PC-9 (cell line): ENCODE data around the gene TSHZ2.

Source experiments
- EZH2 ChIP-seq: fragments of 200-600 bp; sonication (generic); IDR thresholded peaks from 2 replicates; pipeline ENCODE4 v1.8.0; 2017; ENCODE audit warnings: antibody characterized with exemption, low read depth
- TF ChIP-seq, protein P1 (sequence below): fragments of 200-600 bp; sonication (generic); conservative IDR thresholded peaks from 2 replicates; pipeline ENCODE4 v1.6.1; 2017; ENCODE audit warnings: mixed run types, antibody characterized with exemption, mild to moderate bottlenecking, moderate library complexity

DNA sequence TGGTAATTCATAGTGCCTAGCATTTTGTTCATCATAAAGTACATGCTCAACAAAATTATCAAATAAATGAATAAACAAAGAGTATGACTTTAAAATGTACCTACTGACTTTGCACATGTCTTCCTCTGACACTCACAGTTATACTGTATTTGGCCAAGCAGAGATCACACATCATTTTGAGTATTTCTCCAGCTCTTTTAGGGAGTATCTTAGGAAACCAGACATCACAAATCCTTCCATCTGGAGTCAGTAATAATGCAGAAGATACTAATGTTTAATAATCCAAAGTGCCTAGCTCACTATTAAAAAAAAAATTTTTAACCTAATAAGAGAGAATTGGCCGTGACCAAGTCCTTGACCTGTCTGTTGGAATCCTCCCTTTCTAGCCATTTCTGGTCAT lies 466.9 kb downstream of the TSHZ2 start:
- TF ChIP-seq, protein P1, sequence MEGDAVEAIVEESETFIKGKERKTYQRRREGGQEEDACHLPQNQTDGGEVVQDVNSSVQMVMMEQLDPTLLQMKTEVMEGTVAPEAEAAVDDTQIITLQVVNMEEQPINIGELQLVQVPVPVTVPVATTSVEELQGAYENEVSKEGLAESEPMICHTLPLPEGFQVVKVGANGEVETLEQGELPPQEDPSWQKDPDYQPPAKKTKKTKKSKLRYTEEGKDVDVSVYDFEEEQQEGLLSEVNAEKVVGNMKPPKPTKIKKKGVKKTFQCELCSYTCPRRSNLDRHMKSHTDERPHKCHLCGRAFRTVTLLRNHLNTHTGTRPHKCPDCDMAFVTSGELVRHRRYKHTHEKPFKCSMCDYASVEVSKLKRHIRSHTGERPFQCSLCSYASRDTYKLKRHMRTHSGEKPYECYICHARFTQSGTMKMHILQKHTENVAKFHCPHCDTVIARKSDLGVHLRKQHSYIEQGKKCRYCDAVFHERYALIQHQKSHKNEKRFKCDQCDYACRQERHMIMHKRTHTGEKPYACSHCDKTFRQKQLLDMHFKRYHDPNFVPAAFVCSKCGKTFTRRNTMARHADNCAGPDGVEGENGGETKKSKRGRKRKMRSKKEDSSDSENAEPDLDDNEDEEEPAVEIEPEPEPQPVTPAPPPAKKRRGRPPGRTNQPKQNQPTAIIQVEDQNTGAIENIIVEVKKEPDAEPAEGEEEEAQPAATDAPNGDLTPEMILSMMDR = no peak
- TF ChIP-seq EZH2 = no peak
